PC-3 (cell line): ENCODE results near the gene C11orf68. TPM values are rescaled to one million over a fixed set of nuclear protein-coding genes. Genes with fewer than 3 reads are reported as not detected.

Experiments used
- ATAC-seq: fragments of 200-7000 bp; cut with Tn5 transposase; 2 replicates; pipeline ENCODE4 v1.9.1; 2020; ENCODE audit warnings: mild to moderate bottlenecking, moderate library complexity
- BruUV-seq: library from RNA; stranded (reverse); fragments of 400-500 nt; replicated peaks from 2 replicates; lab custom pipeline; 2021; lab: Mats Ljungman, UMichigan
- CTCF ChIA-PET: fragments of 300-600 bp; sonication (Branson Sonifier 250); formaldehyde crosslinking; loops from one replicate; lab custom pipeline; 2022; ENCODE audit warnings: antibody characterized with exemption; lab: Charles Lee
- POLR2A ChIA-PET: fragments of 300-600 bp; sonication (Branson Sonifier 250); formaldehyde crosslinking; loops from one replicate; lab custom pipeline; 2022; ENCODE audit warnings: antibody characterized with exemption; ENCODE audit not compliant: unreplicated experiment; lab: Charles Lee
- DNase-seq: peaks from one replicate; pipeline ENCODE4 v3.0.0-alpha.2; 2015
- H2AFZ ChIP-seq: fragments of 300-600 bp; sonication (generic); 2 replicates; pipeline ENCODE4 v1.6.0; 2016; ENCODE audit warnings: antibody characterized with exemption, low read length
- H3F3A ChIP-seq: fragments of 300-600 bp; sonication (generic); one replicate; pipeline ENCODE4 v1.6.0; 2017; ENCODE audit warnings: antibody characterized with exemption, low read length, control low read depth, mild to moderate bottlenecking; ENCODE audit not compliant: unreplicated experiment
- H3K27ac ChIP-seq: fragments of 300-600 bp; sonication (generic); 2 replicates; pipeline ENCODE4 v1.5.1; 2016; ENCODE audit warnings: mild to moderate bottlenecking, low read length
- H3K27me3 ChIP-seq: fragments of 300-600 bp; sonication (generic); 2 replicates; pipeline ENCODE4 v1.6.1; 2016; ENCODE audit warnings: low read length, mixed read lengths
- H3K36me3 ChIP-seq: fragments of 300-600 bp; sonication (generic); 2 replicates; pipeline ENCODE4 v1.6.1; 2016; ENCODE audit warnings: low read depth, mixed run types, low read length, mixed read lengths
- H3K4me1 ChIP-seq: fragments of 300-600 bp; sonication (generic); 2 replicates; pipeline ENCODE4 v1.5.1; 2016; ENCODE audit warnings: low read length; ENCODE audit not compliant: insufficient read depth
- H3K4me2 ChIP-seq: fragments of 300-600 bp; sonication (generic); 2 replicates; pipeline ENCODE4 v1.6.0; 2016; ENCODE audit warnings: low read length
- H3K4me3 ChIP-seq: fragments of 300-600 bp; sonication (generic); 2 replicates; pipeline ENCODE4 v1.5.1; 2016; ENCODE audit warnings: mild to moderate bottlenecking, low read length, mixed read lengths
- H3K79me2 ChIP-seq: fragments of 300-600 bp; sonication (generic); 2 replicates; pipeline ENCODE4 v1.6.1; 2017; ENCODE audit warnings: low read length, mixed read lengths
- H3K9ac ChIP-seq: fragments of 300-600 bp; sonication (generic); 2 replicates; pipeline ENCODE4 v1.6.0; 2016; ENCODE audit warnings: mild to moderate bottlenecking, low read length
- H3K9me2 ChIP-seq: fragments of 300-600 bp; sonication (generic); replicated peaks from 2 replicates; pipeline ENCODE4 v1.6.1; 2016; ENCODE audit warnings: mixed run types, low read length, mixed read lengths
- H3K9me3 ChIP-seq: fragments of 300-600 bp; sonication (generic); 2 replicates; pipeline ENCODE4 v1.6.1; 2016; ENCODE audit warnings: low read length, mixed read lengths
- H4K20me1 ChIP-seq: fragments of 300-600 bp; sonication (generic); 2 replicates; pipeline ENCODE4 v1.6.1; 2016; ENCODE audit warnings: low read length, mixed read lengths
- EZH2 ChIP-seq: fragments of 300-600 bp; sonication (generic); IDR thresholded peaks from one replicate; pipeline ENCODE4 v1.6.1; 2017; ENCODE audit warnings: antibody characterized with exemption, mild to moderate bottlenecking, low read length; ENCODE audit not compliant: unreplicated experiment
- EZH2phosphoT487 ChIP-seq: fragments of 300-600 bp; sonication (generic); IDR thresholded peaks from 2 replicates; pipeline ENCODE4 v1.6.1; 2018; ENCODE audit warnings: mild to moderate bottlenecking, antibody characterized with exemption, low read length, borderline replicate concordance
- intact Hi-C: fragments of 100-400 bp; cut with micrococcal nuclease; formaldehyde crosslinking; loops from 2 replicates; pipeline ENCODE4 v1.9.0; 2023
- total RNA-seq: library from RNA; depleted of rRNA; stranded (reverse); fragments of >200 nt; gene quantifications from 2 replicates; pipeline ENCODE4 v1.2.3, GENCODE V29; 2014
- TF ChIP-seq, protein P1 (sequence below): fragments of 300-600 bp; sonication (generic); conservative IDR thresholded peaks from 2 replicates; pipeline ENCODE4 v1.5.1; 2017; ENCODE audit warnings: antibody characterized with exemption, low read depth, mild to moderate bottlenecking, low read length

Gene C11orf68
- total RNA-seq, 1 experiment from 2014 or later: 61.3 TPM

DNA sequence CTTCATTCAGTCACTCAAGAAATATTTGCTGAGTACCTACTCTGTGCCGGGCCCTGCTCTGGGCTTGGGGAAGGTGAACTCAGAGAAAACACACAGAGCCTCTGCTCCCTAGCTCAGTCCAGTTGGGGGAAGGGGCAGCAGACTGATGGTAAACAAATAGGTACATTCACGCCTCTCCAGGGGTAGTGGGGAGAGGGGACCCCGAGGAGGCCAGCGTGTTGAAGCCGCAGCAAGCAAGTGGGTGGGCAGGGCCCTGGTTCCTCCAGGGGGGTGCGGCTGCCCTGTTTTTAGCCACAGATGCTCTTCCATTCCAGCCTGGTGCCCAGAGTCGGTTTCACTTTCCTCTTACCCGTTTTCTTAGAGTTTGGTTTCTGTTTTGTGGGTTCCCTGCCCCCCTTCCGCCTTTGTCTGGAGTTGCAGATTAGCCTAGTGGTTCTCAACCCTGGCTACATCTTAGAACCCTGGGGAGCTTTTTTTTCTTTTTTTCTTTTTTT lies 9.1 kb upstream of the C11orf68 start:
- Histone ChIP-seq H3K27me3 (no peaks in the 10 kb centered on the region), H3K27ac (no peak overlapping the region), H3K4me2 (no peak overlapping the region), H2AFZ (no peak overlapping the region), H3K9me2 (no peaks in the 10 kb centered on the region), H3F3A (no peaks in the 10 kb centered on the region), H3K79me2 (no peaks in the 10 kb centered on the region), H3K36me3 (peaks cover 5% of the 10 kb centered on the region; the same call in 1 of the 2 replicates), H3K9ac (no peak overlapping the region), H3K9me3 (no peaks in the 10 kb centered on the region), H3K4me1 (no peaks in the 10 kb centered on the region), H4K20me1 (no peaks in the 10 kb centered on the region), H3K4me3 (no peak overlapping the region)
- no peak; the same call in 1 of the 2 replicates for ATAC-seq
- no TSS peak for BruUV-seq
- CTCF ChIA-PET: no interaction called here
- no peak for DNase-seq
- intact Hi-C loops: no loop called here
- TF ChIP-seq, protein P1, sequence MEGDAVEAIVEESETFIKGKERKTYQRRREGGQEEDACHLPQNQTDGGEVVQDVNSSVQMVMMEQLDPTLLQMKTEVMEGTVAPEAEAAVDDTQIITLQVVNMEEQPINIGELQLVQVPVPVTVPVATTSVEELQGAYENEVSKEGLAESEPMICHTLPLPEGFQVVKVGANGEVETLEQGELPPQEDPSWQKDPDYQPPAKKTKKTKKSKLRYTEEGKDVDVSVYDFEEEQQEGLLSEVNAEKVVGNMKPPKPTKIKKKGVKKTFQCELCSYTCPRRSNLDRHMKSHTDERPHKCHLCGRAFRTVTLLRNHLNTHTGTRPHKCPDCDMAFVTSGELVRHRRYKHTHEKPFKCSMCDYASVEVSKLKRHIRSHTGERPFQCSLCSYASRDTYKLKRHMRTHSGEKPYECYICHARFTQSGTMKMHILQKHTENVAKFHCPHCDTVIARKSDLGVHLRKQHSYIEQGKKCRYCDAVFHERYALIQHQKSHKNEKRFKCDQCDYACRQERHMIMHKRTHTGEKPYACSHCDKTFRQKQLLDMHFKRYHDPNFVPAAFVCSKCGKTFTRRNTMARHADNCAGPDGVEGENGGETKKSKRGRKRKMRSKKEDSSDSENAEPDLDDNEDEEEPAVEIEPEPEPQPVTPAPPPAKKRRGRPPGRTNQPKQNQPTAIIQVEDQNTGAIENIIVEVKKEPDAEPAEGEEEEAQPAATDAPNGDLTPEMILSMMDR: no peak
- TF ChIP-seq EZH2 (no peak), EZH2phosphoT487 (no peak)
- POLR2A ChIA-PET: interaction anchor here (0.6 kb wide), 1 partner anchor 78 kb away, joined by 7 read pairs; no protein-coding TSS in a partner anchor

DNA sequence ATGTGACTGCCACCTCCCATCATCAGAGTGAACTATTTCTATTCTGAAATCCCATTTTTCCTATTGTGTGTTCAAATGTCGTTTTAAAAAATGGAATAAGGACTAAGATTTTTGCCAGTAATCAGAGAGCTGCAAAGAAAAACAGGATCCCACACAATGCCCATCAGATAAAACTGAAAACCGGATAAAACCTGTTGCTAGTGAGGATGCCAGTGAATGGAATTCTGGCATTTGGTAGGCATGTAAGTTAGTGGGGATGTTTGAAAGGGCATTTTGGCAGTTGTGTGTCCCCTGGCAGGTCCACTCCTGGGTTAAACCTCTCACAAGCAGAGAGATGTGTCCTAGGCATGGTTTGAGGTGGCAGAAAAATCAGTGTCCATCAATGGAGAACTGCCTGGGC lies 6.5 kb upstream of the C11orf68 start:
- CTCF ChIA-PET: interaction anchor here (0.6 kb wide), 1 partner anchor 29 kb away, joined by 5 read pairs; no protein-coding TSS in a partner anchor
- intact Hi-C loops: no loop called here
- H4K20me1 ChIP-seq: 0 out of 2 replicates have a peak, but pooled peaks cover 6% of the 10 kb centered on the region
- H3K9me3 ChIP-seq: no peaks in the 10 kb centered on the region
- no peak overlapping the region for H3K4me2 ChIP-seq
- no peaks in the 10 kb centered on the region for H3K9me2 ChIP-seq
- no peak overlapping the region for H3K9ac ChIP-seq
- DNase-seq (no peak), ATAC-seq (no peak)
- no TSS peak for BruUV-seq
- H3K36me3 ChIP-seq: peaks cover 17% of the 10 kb centered on the region; the same call in 1 of the 2 replicates
- H3K79me2 ChIP-seq: peaks cover 19% of the 10 kb centered on the region
- H3K27ac ChIP-seq: no peak overlapping the region
- no peaks in the 10 kb centered on the region for H3K27me3 ChIP-seq
- no peak overlapping the region for H2AFZ ChIP-seq
- no peak overlapping the region for H3K4me3 ChIP-seq
- peaks cover 3% of the 10 kb centered on the region for H3F3A ChIP-seq
- TF ChIP-seq EZH2: no peak
- TF ChIP-seq, protein P1: no peak
- no peak for TF ChIP-seq EZH2phosphoT487
- POLR2A ChIA-PET: no interaction called here
- H3K4me1 ChIP-seq: peaks cover 7% of the 10 kb centered on the region

DNA sequence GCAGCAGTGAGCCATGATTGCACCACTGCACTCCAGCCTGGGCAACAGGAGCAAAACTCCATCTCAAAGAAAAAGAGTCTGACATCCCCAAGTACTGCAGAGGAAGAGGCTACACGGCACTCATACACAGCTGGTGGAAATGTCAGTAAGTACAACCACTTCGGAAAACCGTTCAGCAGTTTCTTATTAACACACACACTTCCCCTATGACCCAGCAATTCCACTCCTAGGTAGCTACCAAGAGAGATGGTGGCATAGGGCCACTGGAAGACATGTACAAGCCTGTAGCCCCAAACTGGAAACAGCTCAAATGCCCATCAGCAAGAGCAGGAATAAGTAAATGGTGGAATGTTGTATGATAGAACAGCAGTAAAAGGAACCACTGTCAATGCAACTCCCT lies 3.7 kb upstream of the C11orf68 start:
- Histone ChIP-seq H3K36me3 (peaks cover 17% of the 10 kb centered on the region; the same call in 1 of the 2 replicates), H3K9ac (no peak overlapping the region), H3K9me3 (no peaks in the 10 kb centered on the region), H4K20me1 (0 out of 2 replicates have a peak, but pooled peaks cover 6% of the 10 kb centered on the region), H3K9me2 (no peaks in the 10 kb centered on the region), H3K27ac (no peak overlapping the region), H3K4me3 (no peak overlapping the region), H2AFZ (no peak overlapping the region), H3K27me3 (no peaks in the 10 kb centered on the region), H3K79me2 (peaks cover 43% of the 10 kb centered on the region), H3F3A (peaks cover 3% of the 10 kb centered on the region), H3K4me2 (no peak overlapping the region), H3K4me1 (peaks cover 16% of the 10 kb centered on the region)
- CTCF ChIA-PET: interaction anchor here (0.6 kb wide), 1 partner anchor 15 kb away, joined by 5 read pairs; no protein-coding TSS in a partner anchor
- POLR2A ChIA-PET: no interaction called here
- intact Hi-C loops: no loop called here
- DNase-seq: no peak
- no peak for TF ChIP-seq EZH2
- TF ChIP-seq EZH2phosphoT487: no peak
- TF ChIP-seq, protein P1: no peak
- no TSS peak for BruUV-seq
- ATAC-seq: no peak
